Suprapubic skin (tissue), 4 donors: ENCODE results near the gene TGM3.

Experiments used
- POLR2A ChIP-seq, 2 donors: fragments of 450-650 bp; IDR thresholded peaks; one replicate each; pipeline ENCODE4 v1.6.1; 2017; ENCODE audit warnings: antibody characterized with exemption in 2 of 2, mild to moderate bottlenecking in 2 of 2, moderate library complexity in 2 of 2
- POLR2AphosphoS5 ChIP-seq, 3 donors: sonication (generic); formaldehyde crosslinking; IDR thresholded peaks; one replicate each; pipeline ENCODE4 v1.6.1; 2017; ENCODE audit warnings: antibody characterized with exemption in 3 of 3
- TF ChIP-seq, protein P1 (sequence below), 2 donors: fragments of 200-600 bp in 1 of 2; fragments of 450-650 bp in 1 of 2; sonication (generic) in 1 of 2; IDR thresholded peaks; one replicate each; pipeline ENCODE4 v1.5.1; 2016 to 2019; ENCODE audit warnings: antibody characterized with exemption in 2 of 2, mild to moderate bottlenecking in 1 of 2, moderate library complexity in 1 of 2

DNA sequence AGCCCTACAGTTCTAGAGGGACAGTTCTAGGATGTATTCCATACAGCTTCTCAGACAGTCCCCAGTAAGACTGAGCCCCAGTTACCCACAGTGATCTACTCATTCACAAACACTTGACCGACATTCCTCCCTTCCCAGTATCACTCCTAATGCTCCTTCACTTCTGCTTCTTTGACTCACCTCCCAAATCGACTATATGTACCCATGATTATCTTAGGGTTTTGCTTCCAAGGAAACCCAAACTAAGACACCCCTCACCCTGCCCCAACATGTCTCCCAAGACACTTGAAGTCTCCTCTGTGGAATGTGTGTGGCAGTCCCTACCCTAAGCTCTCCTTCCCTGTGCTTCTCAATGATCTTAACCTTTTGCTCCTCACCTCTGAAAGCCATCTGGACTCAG lies 61.3 kb downstream of the TGM3 start:
- TF ChIP-seq POLR2A (IDR thresholded peaks at IDR 0.05) (no peak), POLR2AphosphoS5 (IDR thresholded peaks at IDR 0.05) (no peak)
- TF ChIP-seq, protein P1, sequence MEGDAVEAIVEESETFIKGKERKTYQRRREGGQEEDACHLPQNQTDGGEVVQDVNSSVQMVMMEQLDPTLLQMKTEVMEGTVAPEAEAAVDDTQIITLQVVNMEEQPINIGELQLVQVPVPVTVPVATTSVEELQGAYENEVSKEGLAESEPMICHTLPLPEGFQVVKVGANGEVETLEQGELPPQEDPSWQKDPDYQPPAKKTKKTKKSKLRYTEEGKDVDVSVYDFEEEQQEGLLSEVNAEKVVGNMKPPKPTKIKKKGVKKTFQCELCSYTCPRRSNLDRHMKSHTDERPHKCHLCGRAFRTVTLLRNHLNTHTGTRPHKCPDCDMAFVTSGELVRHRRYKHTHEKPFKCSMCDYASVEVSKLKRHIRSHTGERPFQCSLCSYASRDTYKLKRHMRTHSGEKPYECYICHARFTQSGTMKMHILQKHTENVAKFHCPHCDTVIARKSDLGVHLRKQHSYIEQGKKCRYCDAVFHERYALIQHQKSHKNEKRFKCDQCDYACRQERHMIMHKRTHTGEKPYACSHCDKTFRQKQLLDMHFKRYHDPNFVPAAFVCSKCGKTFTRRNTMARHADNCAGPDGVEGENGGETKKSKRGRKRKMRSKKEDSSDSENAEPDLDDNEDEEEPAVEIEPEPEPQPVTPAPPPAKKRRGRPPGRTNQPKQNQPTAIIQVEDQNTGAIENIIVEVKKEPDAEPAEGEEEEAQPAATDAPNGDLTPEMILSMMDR (IDR thresholded peaks at IDR 0.05): no peak
